H9 (cell line): ENCODE results near the gene COG6. TPM values are rescaled to one million over a fixed set of nuclear protein-coding genes. Genes with fewer than 3 reads are reported as not detected.

ENCODE experiments used
- DNase-seq: peaks from one replicate; pipeline ENCODE4 v3.0.0-alpha.2; 2017
- H2AFZ ChIP-seq: one replicate; pipeline ENCODE4 v1.6.1; 2013; ENCODE audit warnings: mild to moderate bottlenecking, low read length, control low read depth, moderate library complexity
- H2AK5ac ChIP-seq: 2 replicates; pipeline ENCODE4 v1.6.1; 2013; ENCODE audit warnings: low read length, control low read depth, mixed read lengths; ENCODE audit not compliant: insufficient read length
- H2BK120ac ChIP-seq: one replicate; pipeline ENCODE4 v1.6.1; 2013; ENCODE audit warnings: low read depth, mild to moderate bottlenecking, low read length, control low read depth, inconsistent platforms; ENCODE audit not compliant: poor library complexity, severe bottlenecking
- H2BK12ac ChIP-seq: 2 replicates; pipeline ENCODE4 v1.6.1; 2013; ENCODE audit warnings: low read length, control low read depth, mixed read lengths, low read depth; ENCODE audit not compliant: insufficient read length
- H2BK15ac ChIP-seq: 2 replicates; pipeline ENCODE4 v1.6.1; 2013; ENCODE audit warnings: low read depth, low read length, control low read depth
- H2BK20ac ChIP-seq: one replicate; pipeline ENCODE4 v1.6.1; 2013; ENCODE audit warnings: low read depth, mild to moderate bottlenecking, low read length, control low read depth, inconsistent platforms; ENCODE audit not compliant: poor library complexity, severe bottlenecking
- H2BK5ac ChIP-seq: 2 replicates; pipeline ENCODE4 v1.6.1; 2013; ENCODE audit warnings: low read length, control low read depth, mixed read lengths; ENCODE audit not compliant: insufficient read length
- H3K14ac ChIP-seq: 2 replicates; pipeline ENCODE4 v1.6.1; 2013; ENCODE audit warnings: low read length, control low read depth; ENCODE audit not compliant: insufficient read depth
- H3K18ac ChIP-seq: 2 replicates; pipeline ENCODE4 v1.6.1; 2013; ENCODE audit warnings: low read depth, mild to moderate bottlenecking, mixed read lengths, low read length, control low read depth; ENCODE audit not compliant: insufficient read length
- H3K23ac ChIP-seq: 2 replicates; pipeline ENCODE4 v1.6.1; 2013; ENCODE audit warnings: low read length, control low read depth, mixed read lengths, low read depth; ENCODE audit not compliant: insufficient read length
- H3K23me2 ChIP-seq: 2 replicates; pipeline ENCODE4 v1.6.1; 2013; ENCODE audit warnings: low read depth, mild to moderate bottlenecking, mixed read lengths, low read length, control low read depth; ENCODE audit not compliant: insufficient read length, poor library complexity, severe bottlenecking
- H3K27ac ChIP-seq: 2 replicates; pipeline ENCODE4 v1.5.1; 2013; ENCODE audit warnings: low read length, control low read depth, mixed read lengths, low read depth; ENCODE audit not compliant: insufficient read length
- H3K27me3 ChIP-seq: 2 replicates; pipeline ENCODE4 v1.6.1; 2013; ENCODE audit warnings: low read length, control low read depth, inconsistent platforms; ENCODE audit not compliant: insufficient read depth
- H3K4ac ChIP-seq: 2 replicates; pipeline ENCODE4 v1.6.1; 2013; ENCODE audit warnings: low read depth, mild to moderate bottlenecking, control low read depth, inconsistent platforms, low read length, moderate library complexity
- H3K4me1 ChIP-seq: 2 replicates; pipeline ENCODE4 v1.6.1; 2013; ENCODE audit warnings: low read length, control low read depth, inconsistent platforms; ENCODE audit not compliant: insufficient read depth
- H3K4me2 ChIP-seq: 2 replicates; pipeline ENCODE4 v1.6.1; 2013; ENCODE audit warnings: low read length, control low read depth, mixed read lengths; ENCODE audit not compliant: insufficient read length, insufficient read depth
- H3K56ac ChIP-seq: 2 replicates; pipeline ENCODE4 v1.6.1; 2013; ENCODE audit warnings: low read depth, mild to moderate bottlenecking, mixed read lengths, low read length, control low read depth; ENCODE audit not compliant: insufficient read length
- H3K79me1 ChIP-seq: 2 replicates; pipeline ENCODE4 v1.6.1; 2013; ENCODE audit warnings: low read depth, mild to moderate bottlenecking, moderate library complexity, low read length, control low read depth, inconsistent platforms; ENCODE audit not compliant: insufficient read depth, poor library complexity, severe bottlenecking
- H3K79me2 ChIP-seq: 2 replicates; pipeline ENCODE4 v1.6.1; 2013; ENCODE audit warnings: low read length, control low read depth, inconsistent platforms; ENCODE audit not compliant: insufficient read depth
- H3K9ac ChIP-seq: 2 replicates; pipeline ENCODE4 v1.6.1; 2013; ENCODE audit warnings: low read length, control low read depth, mixed read lengths; ENCODE audit not compliant: insufficient read length; ENCODE audit errors: extremely low read depth
- H3K9me3 ChIP-seq: one replicate; pipeline ENCODE4 v1.6.1; 2013; ENCODE audit warnings: low read depth, low read length, inconsistent platforms; ENCODE audit not compliant: control insufficient read depth
- H3T11ph ChIP-seq: one replicate; pipeline ENCODE4 v1.6.1; 2013; ENCODE audit warnings: mild to moderate bottlenecking, low read length, control low read depth, inconsistent platforms
- H4K20me1 ChIP-seq: one replicate; pipeline ENCODE4 v1.6.1; 2013; ENCODE audit not compliant: control insufficient read depth, insufficient read length, insufficient read depth
- H4K5ac ChIP-seq: 2 replicates; pipeline ENCODE4 v1.6.1; 2013; ENCODE audit warnings: low read depth, mild to moderate bottlenecking, mixed read lengths, low read length, control low read depth; ENCODE audit not compliant: insufficient read length
- H4K8ac ChIP-seq: replicated peaks from 2 replicates; pipeline ENCODE4 v1.6.1; 2013; ENCODE audit warnings: low read length, control low read depth, mixed read lengths, low read depth; ENCODE audit not compliant: insufficient read length
- H4K91ac ChIP-seq: 2 replicates; pipeline ENCODE4 v1.6.1; 2013; ENCODE audit warnings: low read depth, mild to moderate bottlenecking, moderate library complexity, mixed read lengths, low read length, control low read depth; ENCODE audit not compliant: insufficient read length
- H3K27ac Mint-ChIP-seq, 3 experiments: 2 replicates in 2 of 3; 3 replicates in 1 of 3; pipeline ENCODE4 v1.8.0; 2020 to 2021; ENCODE audit warnings: mixed read lengths in 3 of 3, mild to moderate bottlenecking in 1 of 3, moderate library complexity in 1 of 3
- H3K27me3 Mint-ChIP-seq: 2 replicates; pipeline ENCODE4 v1.8.0; 2021; ENCODE audit warnings: low read depth, mild to moderate bottlenecking, moderate library complexity, mixed read lengths
- H3K36me3 Mint-ChIP-seq, 3 experiments: 2 replicates in 2 of 3; 3 replicates in 1 of 3; pipeline ENCODE4 v1.8.0; 2020 to 2021; ENCODE audit warnings: low read depth in 3 of 3, mixed read lengths in 3 of 3; ENCODE audit not compliant: insufficient read depth in 1 of 3
- H3K4me1 Mint-ChIP-seq, 2 experiments: 2 replicates each; pipeline ENCODE4 v1.8.0; 2020; ENCODE audit warnings: mixed read lengths in 2 of 2
- H3K4me3 Mint-ChIP-seq, 2 experiments: 2 replicates in 1 of 2; 3 replicates in 1 of 2; pipeline ENCODE4 v1.8.0; 2020 to 2021; ENCODE audit warnings: mild to moderate bottlenecking in 2 of 2, mixed read lengths in 2 of 2, moderate library complexity in 1 of 2
- H3K9me3 Mint-ChIP-seq, 2 experiments: 2 replicates in 1 of 2; 3 replicates in 1 of 2; pipeline ENCODE4 v1.8.0; 2020; ENCODE audit warnings: mild to moderate bottlenecking in 2 of 2, mixed read lengths in 2 of 2, moderate library complexity in 1 of 2
- CTCF ChIP-seq: fragments of 200-600 bp; sonication (generic); conservative IDR thresholded peaks from 3 replicates; pipeline ENCODE4 v1.8.0; 2021; ENCODE audit warnings: antibody characterized with exemption, mild to moderate bottlenecking
- WGBS: extraction: QIAGEN DNeasy Blood & Tissue Kit; methylation state at CpG from one replicate; pipeline ENCODE4 v1.1.7; 2013; ENCODE audit warnings: missing lambda C conversion rate, low lambda C conversion rate, mixed read lengths; ENCODE audit not compliant: insufficient read length; ENCODE audit errors: extremely low coverage; 5-methylcytosine and 5-hydroxymethylcytosine counted together
- total RNA-seq: library from RNA; stranded (reverse); gene quantifications from 2 replicates; pipeline ENCODE4 v1.2.1, GENCODE V29; 2021

The COG6 gene
- total RNA-seq, 1 experiment from 2014 or later: 23.7 TPM

GRCh38 chr13:39777021-39777420 is 121.6 kb downstream of the COG6 start:
- no peak overlapping the region for H4K5ac ChIP-seq
- H3K9me3 ChIP-seq: no peaks in the 10 kb centered on the region
- H3K4me1 ChIP-seq: no peaks in the 10 kb centered on the region
- H3T11ph ChIP-seq: no peak overlapping the region
- H4K20me1 ChIP-seq: no peaks in the 10 kb centered on the region
- H2AK5ac ChIP-seq: no peak overlapping the region
- H3K27me3 ChIP-seq: no peaks in the 10 kb centered on the region
- no peaks in the 10 kb centered on the region for H3K79me2 ChIP-seq
- no peaks in the 10 kb centered on the region for H3K79me1 ChIP-seq
- no peak overlapping the region for H4K8ac ChIP-seq
- no peak overlapping the region for H3K27ac ChIP-seq
- no CpG with 5 or more reads among the region's 1 CpG for WGBS
- H3K23me2 ChIP-seq: no peaks in the 10 kb centered on the region
- no peak overlapping the region for H3K14ac ChIP-seq
- Mint-ChIP-seq H3K27ac (no peak overlapping the region), H3K27me3 (no peaks in the 10 kb centered on the region), H3K36me3 (no peaks in the 10 kb centered on the region), H3K4me1 (peaks cover 6 to 9% of the 10 kb centered on the region in 2 experiments; a peak in 3 of 4 replicates), H3K9me3 (no peaks in the 10 kb centered on the region; a peak in 2 of 5 replicates), H3K4me3 (no peak overlapping the region)
- H3K9ac ChIP-seq: no peak overlapping the region
- H2BK12ac ChIP-seq: no peak overlapping the region
- no peak overlapping the region for H2BK15ac ChIP-seq
- no peak overlapping the region for H2BK20ac ChIP-seq
- H3K4me2 ChIP-seq: no peak overlapping the region
- no peak overlapping the region for H4K91ac ChIP-seq
- no peak for DNase-seq
- no peak overlapping the region for H2BK120ac ChIP-seq
- H3K18ac ChIP-seq: no peak overlapping the region
- no peak overlapping the region for H3K56ac ChIP-seq
- no peak overlapping the region for H3K4ac ChIP-seq
- TF ChIP-seq CTCF: no peak
- no peak overlapping the region for H2AFZ ChIP-seq
- no peak overlapping the region for H3K23ac ChIP-seq
- H2BK5ac ChIP-seq: no peak overlapping the region
